GM19395 (cell line): ENCODE results near the gene ZC3H8.
"Not testable (repeated sequence)": the region's sequence is repeated elsewhere in the genome, so short reads cannot be mapped to it uniquely, and the experiment has no call there.

Experiments used
- ATAC-seq: cut with Tn5 transposase; IDR thresholded peaks from one replicate; pipeline ENCODE4 v1.9.1; 2021; ENCODE audit warnings: mild to moderate bottlenecking, moderate library complexity; ENCODE audit not compliant: unreplicated experiment

ZC3H8 gene

GRCh38 chr2:112259509-112260294 is 4.9 kb upstream of the ZC3H8 start:
- ATAC-seq: peak; percentile 49

- ATAC-seq: no peak
Measured at GRCh38 chr2:112257575-112257974, 2.7 kb upstream of the ZC3H8 start.

DNA sequence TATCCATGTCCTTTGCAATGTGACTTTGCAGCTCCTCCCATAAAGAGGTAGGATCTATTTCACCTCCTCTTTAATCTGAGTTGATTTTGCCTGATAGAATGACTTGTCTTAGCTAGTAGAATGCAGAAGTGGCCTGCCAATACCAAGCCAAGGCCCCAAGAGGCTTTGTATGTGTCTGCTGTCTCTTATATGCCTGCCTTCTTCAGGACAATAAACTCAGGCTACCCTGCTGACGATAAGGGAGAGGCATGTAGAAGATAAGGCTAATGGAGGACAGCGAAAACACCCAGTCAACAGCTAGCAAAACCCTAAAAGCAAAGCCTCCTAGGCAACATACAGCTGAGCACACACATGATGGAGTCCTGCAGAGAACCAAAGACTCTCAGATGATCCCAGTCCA is 1.8 kb upstream of the ZC3H8 start:
- ATAC-seq: no peak

GRCh38 chr2:112255875-112256274 is 1.0 kb upstream of the ZC3H8 start:
- ATAC-seq: no peak

- ATAC-seq: no peak
Measured at GRCh38 chr2:112253261-112253815, 1.5 kb downstream of the ZC3H8 start.

DNA sequence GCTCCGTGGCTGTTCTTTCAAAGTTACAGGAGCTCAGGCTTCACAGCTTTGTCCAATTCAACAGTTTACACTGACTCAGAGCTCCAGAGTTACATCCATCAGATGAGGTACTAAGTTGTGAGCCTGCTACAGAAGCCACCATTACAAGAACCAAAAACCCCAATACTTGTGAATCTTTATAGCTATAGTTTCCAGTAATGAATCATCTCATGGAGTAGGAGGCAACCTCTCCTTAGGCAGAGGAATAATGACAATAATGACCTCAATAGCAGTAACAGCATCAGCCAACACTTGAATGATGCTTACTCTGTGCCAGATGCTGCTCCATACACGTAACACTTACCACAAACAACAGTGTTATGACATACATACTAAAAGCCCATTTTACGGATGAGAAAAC is 3.6 kb downstream of the ZC3H8 start:
- ATAC-seq: no peak

- ATAC-seq: no peak
Measured at GRCh38 chr2:112244854-112245253, 10.0 kb downstream of the ZC3H8 start.

- ATAC-seq: no peak
Measured at GRCh38 chr2:112243233-112243632, 11.6 kb downstream of the ZC3H8 start.

DNA sequence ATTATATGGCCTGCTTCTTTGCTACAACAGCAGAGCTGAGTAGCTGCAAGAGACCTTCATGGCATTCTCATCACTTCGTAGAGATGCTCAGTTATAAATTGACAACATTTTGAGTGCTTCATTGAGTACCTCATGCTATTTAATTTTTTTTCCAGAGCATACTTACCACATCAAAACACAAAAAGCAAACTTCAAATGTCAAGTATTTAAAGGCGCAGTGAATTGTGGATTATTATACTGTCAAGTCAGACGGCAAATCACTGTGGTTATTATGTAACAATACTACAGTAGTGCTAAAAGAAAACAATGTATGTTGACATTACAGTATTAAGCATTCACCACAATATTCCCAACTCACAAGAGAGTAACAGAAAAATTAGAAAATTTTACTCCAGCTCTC is 12.5 kb downstream of the ZC3H8 start:
- ATAC-seq: no peak

- ATAC-seq: no peak
Measured at GRCh38 chr2:112239862-112240261, 15.0 kb downstream of the ZC3H8 start.

DNA sequence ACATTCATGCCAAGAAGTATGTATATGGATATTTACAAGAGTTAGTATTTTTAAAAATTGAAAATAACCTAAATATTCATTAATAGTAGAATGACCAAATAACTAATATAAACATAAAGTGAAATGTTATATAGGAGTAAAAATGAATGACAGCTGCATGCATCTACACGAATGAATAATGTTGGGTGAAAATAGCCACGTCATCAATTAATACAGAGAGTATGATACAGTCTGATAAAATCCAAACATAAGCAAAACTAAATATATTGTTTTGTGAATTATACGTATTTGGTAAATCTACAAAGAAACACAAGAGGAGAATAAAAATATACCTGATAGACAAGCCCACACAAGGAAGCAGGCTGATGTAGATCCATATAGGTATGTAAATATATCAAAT is 24.5 kb downstream of the ZC3H8 start:
- no peak for ATAC-seq

DNA sequence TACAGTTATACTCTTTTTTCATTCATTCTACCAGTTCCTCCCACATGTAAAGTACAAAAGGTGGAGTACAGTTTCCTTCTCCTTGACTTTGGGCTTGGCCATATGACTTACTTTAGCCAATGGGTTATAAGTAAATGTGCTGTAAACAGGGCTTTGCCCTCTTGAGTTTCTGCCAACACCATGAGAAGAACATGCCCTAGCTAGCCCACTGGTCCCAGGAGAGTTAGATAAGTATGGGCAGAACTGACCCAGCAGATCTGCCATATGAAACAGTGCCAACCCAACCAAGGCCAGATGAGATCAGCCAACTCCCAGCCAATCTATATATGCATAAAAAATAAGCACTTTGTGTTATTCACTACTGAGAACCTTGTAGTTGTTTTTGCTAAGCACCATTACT is 25.5 kb downstream of the ZC3H8 start:
- ATAC-seq: no peak

- ATAC-seq: no peak
Measured at GRCh38 chr2:112220831-112221230, 34.0 kb downstream of the ZC3H8 start.

GRCh38 chr2:112220186-112220585 is 34.7 kb downstream of the ZC3H8 start:
- ATAC-seq: no peak

DNA sequence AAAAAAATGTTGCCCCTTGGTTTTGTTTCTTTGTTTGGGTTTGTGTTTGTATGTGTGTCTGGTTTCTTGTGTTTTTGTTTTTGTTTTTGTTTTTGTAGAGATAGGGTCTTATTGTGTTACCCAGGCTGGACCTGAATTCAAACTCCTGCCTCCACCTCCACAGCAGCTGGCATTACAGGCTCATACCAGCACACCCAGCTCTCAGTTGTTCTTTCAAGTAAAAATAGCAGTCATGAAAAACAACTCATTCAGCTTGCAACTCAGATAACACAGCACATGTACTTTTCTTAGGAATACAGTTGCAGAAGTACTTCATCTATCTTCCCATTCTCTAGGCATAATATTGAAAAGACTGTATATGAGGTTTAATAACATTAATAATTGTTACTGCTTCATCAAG is 37.0 kb downstream of the ZC3H8 start:
- ATAC-seq: no peak

DNA sequence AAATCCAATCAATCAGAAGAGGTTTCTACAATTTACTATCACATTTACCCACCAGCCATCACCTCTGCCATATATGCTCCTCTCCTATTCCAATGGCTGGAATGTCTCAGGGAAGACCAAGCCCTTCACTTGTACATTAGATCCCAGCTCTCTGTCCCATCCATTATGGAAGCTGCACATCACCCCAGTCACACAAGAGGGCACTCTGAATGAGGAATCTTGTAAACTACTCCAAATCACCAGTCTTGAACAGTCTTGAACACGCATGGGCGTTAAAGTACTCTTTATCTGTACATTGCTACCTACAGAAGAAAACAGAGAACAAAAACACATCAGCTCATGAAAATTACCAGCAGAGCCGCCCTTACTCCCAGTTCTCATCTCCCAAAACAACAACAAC is 38.7 kb downstream of the ZC3H8 start:
- no peak for ATAC-seq

DNA sequence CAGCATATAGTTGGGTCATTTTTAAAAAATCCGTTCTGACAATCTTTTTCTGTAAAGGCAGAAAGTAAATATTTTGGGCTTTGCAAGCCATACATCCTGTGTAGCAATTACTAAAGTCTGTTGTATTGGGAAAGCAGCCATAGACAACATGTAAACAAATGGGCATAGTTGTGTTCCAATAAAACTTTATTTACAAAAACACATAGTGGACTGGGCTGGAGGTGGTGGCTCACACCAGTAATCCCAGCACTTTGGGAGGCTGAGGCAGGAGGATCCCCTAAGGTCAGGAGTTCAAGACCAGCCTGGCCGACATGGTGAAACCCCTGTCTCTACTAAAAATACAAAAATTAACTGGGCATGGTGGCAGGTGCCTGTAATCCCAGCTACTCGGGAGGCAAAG is 46.9 kb downstream of the ZC3H8 start:
- ATAC-seq: not testable (repeated sequence)

- ATAC-seq: no peak
Measured at GRCh38 chr2:112204411-112204810, 50.4 kb downstream of the ZC3H8 start.

DNA sequence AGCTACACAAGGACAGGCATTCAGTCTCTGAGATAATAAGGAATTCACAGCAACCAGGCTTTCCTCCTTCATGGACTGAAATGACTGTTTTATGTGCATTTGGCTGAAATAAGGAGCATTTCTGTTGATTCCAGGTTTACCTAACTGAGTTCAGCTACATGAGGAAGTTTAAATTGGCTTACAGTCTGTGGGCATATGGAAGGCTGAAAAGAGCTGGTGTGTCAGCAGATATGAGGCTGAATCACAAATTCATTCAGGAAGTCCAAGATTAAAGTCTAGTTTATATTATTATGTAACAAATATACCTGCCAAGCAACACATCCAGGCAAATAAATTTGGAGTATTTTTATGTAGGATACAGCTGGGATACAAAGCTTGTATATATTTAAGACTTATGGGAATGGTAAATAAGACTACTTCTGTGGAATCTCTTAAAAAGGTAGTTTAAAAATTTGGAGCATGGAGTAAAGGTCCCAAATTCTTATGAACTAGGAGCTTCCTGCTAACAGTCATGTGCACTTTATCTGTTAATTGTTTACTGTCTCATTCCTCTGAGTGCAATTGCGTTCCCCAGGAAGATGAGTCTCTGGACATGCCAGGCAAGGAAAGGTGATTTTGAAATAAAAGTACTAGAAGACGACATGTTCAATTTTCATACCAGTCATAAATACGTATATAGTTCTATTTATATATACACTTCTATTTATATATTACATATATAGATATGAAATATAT is 53.0 kb downstream of the ZC3H8 start:
- no peak for ATAC-seq

DNA sequence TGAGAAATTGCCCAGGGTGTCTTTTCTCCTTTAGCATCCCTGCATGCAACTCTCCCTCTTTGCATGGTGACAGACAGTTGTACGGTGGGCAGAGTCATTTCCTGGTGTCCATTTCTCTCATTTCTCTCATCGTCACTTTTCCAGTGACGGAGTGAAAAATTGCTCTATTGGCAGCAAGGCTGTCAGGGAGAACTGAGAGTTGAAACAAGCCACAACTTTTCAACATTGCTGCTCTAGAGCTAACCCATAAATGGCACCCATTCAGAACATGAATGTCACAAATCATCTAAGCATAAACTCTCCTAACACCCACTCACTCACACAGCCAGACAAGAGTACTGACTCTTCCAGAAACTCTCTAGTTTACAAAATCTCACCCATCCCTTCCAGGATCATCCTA is 55.7 kb downstream of the ZC3H8 start:
- ATAC-seq: no peak

GRCh38 chr2:112198780-112199179 is 56.1 kb downstream of the ZC3H8 start:
- no peak for ATAC-seq

DNA sequence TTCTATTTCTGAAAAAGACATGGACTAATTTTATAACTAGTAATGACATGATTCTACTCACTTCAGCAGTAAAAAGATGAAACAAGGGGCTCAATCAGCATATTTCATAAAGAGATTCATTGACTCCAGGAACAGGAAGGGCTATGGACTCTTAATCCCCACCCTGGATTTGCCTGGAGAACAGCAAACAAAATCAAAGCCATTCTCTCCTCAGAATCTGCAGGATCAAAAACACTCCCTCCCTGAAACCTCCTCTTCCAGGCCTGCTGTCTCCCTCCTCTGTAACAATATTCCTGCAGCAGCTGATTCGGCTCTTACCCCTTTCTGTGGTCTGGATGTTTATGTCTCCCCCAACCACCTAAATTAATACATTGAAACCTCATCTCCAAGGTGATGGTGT is 57.0 kb downstream of the ZC3H8 start:
- no peak for ATAC-seq
